Colonic mucosa (tissue), 4 donors: ENCODE data around the gene TFDP1. TPM values are rescaled to one million over a fixed set of nuclear protein-coding genes. Genes with fewer than 3 reads are reported as not detected.

ENCODE experiments used
- DNase-seq: peaks from one replicate; pipeline ENCODE4 v3.0.0-alpha.2; 2020
- H3K27ac ChIP-seq: fragments of 200-600 bp; one replicate; pipeline ENCODE4 v1.8.0; 2021
- H3K27me3 ChIP-seq: fragments of 200-600 bp; one replicate; pipeline ENCODE4 v1.8.0; 2021
- H3K36me3 ChIP-seq: fragments of 200-600 bp; one replicate; pipeline ENCODE4 v1.8.0; 2021
- H3K4me1 ChIP-seq: fragments of 200-600 bp; one replicate; pipeline ENCODE4 v1.8.0; 2021; ENCODE audit warnings: mild to moderate bottlenecking
- H3K4me3 ChIP-seq: fragments of 200-600 bp; one replicate; pipeline ENCODE4 v1.8.0; 2021
- H3K9ac ChIP-seq, 2 donors: one replicate each; pipeline ENCODE4 v1.7.0; 2013; ENCODE audit warnings: control low read depth in 2 of 2, low read depth in 2 of 2, low read length in 2 of 2
- H3K9me3 ChIP-seq: fragments of 200-600 bp; one replicate; pipeline ENCODE4 v1.8.0; 2021
- CTCF ChIP-seq: fragments of 200-600 bp; IDR thresholded peaks from one replicate; pipeline ENCODE4 v1.8.0; 2022; ENCODE audit warnings: antibody characterized with exemption, mild to moderate bottlenecking
- intact Hi-C: fragments of 100-400 bp; cut with DNase I; formaldehyde crosslinking; loops from one replicate; pipeline ENCODE4 v1.14.1; 2022
- total RNA-seq, 2 donors: library from RNA; stranded (reverse); fragmentation: NEBNext Ultra II Directional in 1 of 2; extraction: Animal tissue kit (Norgen Biotek cat#: 25700) in 1 of 2; gene quantifications; one replicate each; pipeline ENCODE4 v1.2.1, GENCODE V29; 2021
- donor health status: healthy.
- donor health status: DM: no; HTN: no; CAD: no.
- donor health status: DM: no; HTN: no; CAD: no.

TFDP1 gene
- total RNA-seq, 2 donors from 2014 or later, result 60.3 to 112 TPM

- H3K27ac ChIP-seq, result no peak overlapping the region
- intact Hi-C loops, result no loop called here
- no peaks in the 10 kb centered on the region for H3K4me1 ChIP-seq
- H3K27me3 ChIP-seq, result no peaks in the 10 kb centered on the region
- H3K9me3 ChIP-seq, result no peaks in the 10 kb centered on the region
- no peak overlapping the region for H3K9ac ChIP-seq
- no peak for TF ChIP-seq CTCF
- DNase-seq, result peak; percentile 9
- no peak overlapping the region for H3K4me3 ChIP-seq
- no peaks in the 10 kb centered on the region for H3K36me3 ChIP-seq
Observed at GRCh38 chr13:113557013-113557412, 27.5 kb upstream of the TFDP1 start.

GRCh38 chr13:113558461-113558860 lies 26.1 kb upstream of the TFDP1 start:
- intact Hi-C loops, result no loop called here
- TF ChIP-seq CTCF, result no peak
- no peak overlapping the region for H3K27ac ChIP-seq
- H3K9me3 ChIP-seq, result no peaks in the 10 kb centered on the region
- no peaks in the 10 kb centered on the region for H3K4me1 ChIP-seq
- H3K36me3 ChIP-seq, result no peaks in the 10 kb centered on the region
- no peak overlapping the region for H3K9ac ChIP-seq
- H3K27me3 ChIP-seq, result no peaks in the 10 kb centered on the region
- no peak overlapping the region for H3K4me3 ChIP-seq
- DNase-seq, result peak; percentile 6

GRCh38 chr13:113559061-113559460 lies 25.5 kb upstream of the TFDP1 start:
- no peaks in the 10 kb centered on the region for H3K4me1 ChIP-seq
- no peak overlapping the region for H3K27ac ChIP-seq
- H3K9ac ChIP-seq, result no peak overlapping the region
- H3K36me3 ChIP-seq, result no peaks in the 10 kb centered on the region
- DNase-seq, result no peak
- TF ChIP-seq CTCF, result no peak
- intact Hi-C loops, result no loop called here
- H3K4me3 ChIP-seq, result no peak overlapping the region
- no peaks in the 10 kb centered on the region for H3K9me3 ChIP-seq
- no peaks in the 10 kb centered on the region for H3K27me3 ChIP-seq

GRCh38 chr13:113559901-113560644 lies 24.5 kb upstream of the TFDP1 start:
- intact Hi-C loops, result loop anchor here (5.0 kb wide), 1 partner anchor 103 kb away; no protein-coding TSS in a partner anchor
- Histone ChIP-seq H3K9me3 (no peaks in the 10 kb centered on the region), H3K36me3 (no peaks in the 10 kb centered on the region), H3K9ac (no peak overlapping the region), H3K27me3 (no peaks in the 10 kb centered on the region), H3K4me3 (no peak overlapping the region), H3K27ac (no peak overlapping the region), H3K4me1 (no peaks in the 10 kb centered on the region)
- TF ChIP-seq CTCF, result no peak
- peak; percentile 11 for DNase-seq

GRCh38 chr13:113560645-113561416 lies 23.7 kb upstream of the TFDP1 start:
- H3K27ac ChIP-seq, result no peak overlapping the region
- H3K4me1 ChIP-seq, result no peaks in the 10 kb centered on the region
- no peaks in the 10 kb centered on the region for H3K27me3 ChIP-seq
- H3K4me3 ChIP-seq, result no peak overlapping the region
- peak; percentile 16 for DNase-seq
- intact Hi-C loops, result loop anchor here (5.0 kb wide), 1 partner anchor 104 kb away; no protein-coding TSS in a partner anchor
- H3K36me3 ChIP-seq, result no peaks in the 10 kb centered on the region
- H3K9me3 ChIP-seq, result no peaks in the 10 kb centered on the region
- H3K9ac ChIP-seq, result no peak overlapping the region
- TF ChIP-seq CTCF, result no peak
